PFSK-1 (cell line): ENCODE results near the gene UNC5C.

Source experiments
- POLR2AphosphoS5 ChIP-seq: IDR thresholded peaks from 2 replicates; pipeline ENCODE4 v1.6.1; 2012; ENCODE audit warnings: low read depth, mild to moderate bottlenecking, control low read depth, low read length, moderate library complexity
- REST ChIP-seq, 2 experiments: IDR thresholded peaks; 2 replicates each; pipeline versions ENCODE4 v1.6.1 to v1.8.0; 2011 to 2012; ENCODE audit warnings: low read depth in 2 of 2, low read length in 2 of 2, control low read depth in 1 of 2, inconsistent platforms in 1 of 2, mild to moderate bottlenecking in 1 of 2, moderate library complexity in 1 of 2; ENCODE audit not compliant: insufficient read depth in 1 of 2

GRCh38 chr4:95596676-95597075, 47.9 kb upstream of the UNC5C start:
- TF ChIP-seq POLR2AphosphoS5, result no peak
- no peak for TF ChIP-seq REST (IDR thresholded peaks at IDR 0.05; ENCODE audit: insufficient read depth in 1 of 2, low read depth in 2 of 2, low read length in 2 of 2)
